GM18909 (cell line): ENCODE measurements around the gene ITGB1.
"Not testable (repeated sequence)": the region's sequence is repeated elsewhere in the genome, so short reads cannot be mapped to it uniquely, and the experiment has no call there.

Experiments
- ATAC-seq: cut with Tn5 transposase; IDR thresholded peaks from one replicate; pipeline ENCODE4 v1.9.1; 2021; ENCODE audit warnings: mild to moderate bottlenecking; ENCODE audit not compliant: unreplicated experiment, poor library complexity

The ITGB1 gene

GRCh38 chr10:32958085-32959005 is at the start of gene ITGB1:
TSS of gene ITGB1 (minus strand) at chr10:32958230. CDS start at chr10:32935558, 22,672 bp downstream.
- peak; percentile 78 for ATAC-seq

- ATAC-seq = no peak
Measured at GRCh38 chr10:33006342-33006887, 48.4 kb upstream of the ITGB1 start.

- ATAC-seq = peak; percentile 71
Measured at GRCh38 chr10:33005322-33006301, 47.6 kb upstream of the ITGB1 start.

GRCh38 chr10:33001908-33002492 is 44.0 kb upstream of the ITGB1 start:
- no peak for ATAC-seq

- ATAC-seq = not testable (repeated sequence)
Measured at GRCh38 chr10:32998060-32998581, 40.1 kb upstream of the ITGB1 start.

- peak; percentile 86 for ATAC-seq
Measured at GRCh38 chr10:32995751-32996150, 37.7 kb upstream of the ITGB1 start.

- no peak for ATAC-seq
Measured at GRCh38 chr10:32995066-32995622, 37.1 kb upstream of the ITGB1 start.

- not testable (repeated sequence) for ATAC-seq
Measured at GRCh38 chr10:32994632-32995031, 36.6 kb upstream of the ITGB1 start.

GRCh38 chr10:32992310-32992709 is 34.3 kb upstream of the ITGB1 start:
- ATAC-seq = not testable (repeated sequence)

- ATAC-seq = no peak
Measured at GRCh38 chr10:32990811-32991210, 32.8 kb upstream of the ITGB1 start.

- ATAC-seq = no peak
Measured at GRCh38 chr10:32988604-32989003, 30.6 kb upstream of the ITGB1 start.

GRCh38 chr10:32987172-32987571 is 29.1 kb upstream of the ITGB1 start:
- no peak for ATAC-seq

GRCh38 chr10:32985775-32986350 is 27.8 kb upstream of the ITGB1 start:
- no peak for ATAC-seq

- no peak for ATAC-seq
Measured at GRCh38 chr10:32985341-32985764, 27.3 kb upstream of the ITGB1 start.

GRCh38 chr10:32984003-32984600 is 26.1 kb upstream of the ITGB1 start:
- no peak for ATAC-seq

- no peak for ATAC-seq
Measured at GRCh38 chr10:32982911-32983909, 25.2 kb upstream of the ITGB1 start.

- no peak for ATAC-seq
Measured at GRCh38 chr10:32982293-32982709, 24.3 kb upstream of the ITGB1 start.

GRCh38 chr10:32981760-32982159 is 23.7 kb upstream of the ITGB1 start:
- no peak for ATAC-seq
